GM10248 (cell line): ENCODE measurements around the gene LSM12.

Experiments used
- CTCF ChIA-PET: fragments of 300-600 bp; sonication (Branson Sonifier 250); formaldehyde crosslinking; extraction: SDS; loops from one replicate; lab custom pipeline; 2021; ENCODE audit warnings: antibody characterized with exemption; lab: Yijun Ruan, JAX
- POLR2A ChIA-PET: fragments of 350-650 bp; sonication (Branson Sonifier 250); formaldehyde crosslinking; extraction: SDS; loops from one replicate; lab custom pipeline; 2020; ENCODE audit warnings: antibody characterized with exemption; lab: Yijun Ruan, JAX
- DNase-seq: peaks from one replicate; pipeline ENCODE4 v3.0.0; 2012; ENCODE audit errors: extremely low spot score
- TF ChIP-seq, protein P1 (sequence below): IDR thresholded peaks from 2 replicates; pipeline ENCODE4 v1.5.1; 2012; ENCODE audit warnings: mild to moderate bottlenecking, low read depth; ENCODE audit errors: extremely low read depth, missing control alignments, control extremely low read depth

Gene LSM12

GRCh38 chr17:43995150-43995471 lies 71.4 kb downstream of the LSM12 start:
- TF ChIP-seq, protein P1, sequence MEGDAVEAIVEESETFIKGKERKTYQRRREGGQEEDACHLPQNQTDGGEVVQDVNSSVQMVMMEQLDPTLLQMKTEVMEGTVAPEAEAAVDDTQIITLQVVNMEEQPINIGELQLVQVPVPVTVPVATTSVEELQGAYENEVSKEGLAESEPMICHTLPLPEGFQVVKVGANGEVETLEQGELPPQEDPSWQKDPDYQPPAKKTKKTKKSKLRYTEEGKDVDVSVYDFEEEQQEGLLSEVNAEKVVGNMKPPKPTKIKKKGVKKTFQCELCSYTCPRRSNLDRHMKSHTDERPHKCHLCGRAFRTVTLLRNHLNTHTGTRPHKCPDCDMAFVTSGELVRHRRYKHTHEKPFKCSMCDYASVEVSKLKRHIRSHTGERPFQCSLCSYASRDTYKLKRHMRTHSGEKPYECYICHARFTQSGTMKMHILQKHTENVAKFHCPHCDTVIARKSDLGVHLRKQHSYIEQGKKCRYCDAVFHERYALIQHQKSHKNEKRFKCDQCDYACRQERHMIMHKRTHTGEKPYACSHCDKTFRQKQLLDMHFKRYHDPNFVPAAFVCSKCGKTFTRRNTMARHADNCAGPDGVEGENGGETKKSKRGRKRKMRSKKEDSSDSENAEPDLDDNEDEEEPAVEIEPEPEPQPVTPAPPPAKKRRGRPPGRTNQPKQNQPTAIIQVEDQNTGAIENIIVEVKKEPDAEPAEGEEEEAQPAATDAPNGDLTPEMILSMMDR, result no peak
- CTCF ChIA-PET, result interaction anchor here (1.0 to 8.9 kb wide), 8 partner anchors 11 to 116 kb away, joined by 3 to 67 read pairs (median 7); partner anchors contain the start of gene PPY
- POLR2A ChIA-PET, result no interaction called here
- no peak for DNase-seq

DNA sequence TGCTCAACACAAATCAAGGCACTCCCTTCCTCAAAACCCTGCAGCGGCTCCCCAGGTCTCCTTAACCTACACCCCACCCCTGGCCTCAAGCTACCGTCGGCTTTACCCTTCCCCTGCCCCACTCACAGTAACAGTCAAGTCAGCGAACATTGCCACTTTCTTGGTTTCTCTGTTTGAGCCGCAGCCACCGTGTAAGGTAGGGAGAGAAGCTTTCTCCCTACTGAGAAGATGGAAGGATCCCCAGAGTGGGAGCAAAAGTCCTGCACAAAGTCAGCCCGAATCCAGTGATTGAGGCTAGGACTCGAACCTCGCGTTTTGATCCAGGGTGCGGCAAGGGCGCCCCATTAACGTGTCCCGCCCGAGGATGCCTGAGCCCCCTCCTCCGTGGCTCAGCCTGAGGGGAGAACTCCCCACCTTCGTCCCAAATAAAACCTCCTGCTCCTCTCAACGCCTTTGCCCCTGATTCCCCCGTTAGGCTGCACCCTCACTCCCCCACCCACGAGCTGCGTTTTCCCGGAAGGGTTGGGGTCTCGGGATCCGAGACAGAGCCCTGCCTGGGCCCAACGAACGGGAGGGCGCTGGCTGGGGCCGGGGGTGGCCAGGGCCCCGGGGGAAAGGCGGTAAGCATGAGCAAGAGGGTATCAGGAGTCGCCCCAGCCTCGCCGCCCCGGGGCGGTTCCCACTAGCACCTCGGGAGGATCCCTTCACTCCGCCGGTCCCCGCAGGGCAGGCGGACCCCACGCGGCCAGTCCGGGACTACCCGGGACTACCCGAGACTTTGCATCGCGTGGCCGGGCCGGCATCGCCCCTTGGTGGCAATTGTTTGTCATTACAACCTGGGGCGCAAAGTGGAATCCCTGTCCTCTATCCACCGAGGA lies 72.0 kb downstream of the LSM12 start:
- TF ChIP-seq, protein P1, result peak; percentile 82
- POLR2A ChIA-PET, result no interaction called here
- CTCF ChIA-PET, result interaction anchor here (0.6 to 8.9 kb wide), 12 partner anchors 9 to 117 kb away, joined by 3 to 67 read pairs (median 7); partner anchors contain the start of gene PPY
- DNase-seq, result peak; percentile 76

DNA sequence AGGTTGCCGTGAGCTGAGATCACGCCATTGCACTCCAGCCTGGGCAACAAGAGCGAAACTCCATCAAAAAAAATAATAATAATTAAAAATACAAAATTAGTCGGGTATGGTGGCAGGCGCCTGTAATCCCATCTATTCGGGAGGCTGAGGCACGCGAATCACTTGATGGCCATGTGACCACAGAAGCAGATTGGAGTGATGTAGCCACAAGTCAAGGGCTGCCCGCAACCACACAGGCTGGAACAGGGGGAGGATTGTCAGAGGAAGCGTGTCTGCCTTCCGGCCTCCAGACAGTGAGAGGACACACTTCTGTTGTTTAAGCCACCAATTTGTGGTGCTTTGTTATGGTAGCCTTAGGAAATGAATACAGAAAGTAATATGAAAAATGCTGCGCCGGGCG lies 73.8 kb downstream of the LSM12 start:
- POLR2A ChIA-PET, result interaction anchor here (0.6 to 0.7 kb wide), 2 partner anchors 11 to 92 kb away, joined by 4 to 10 read pairs; no protein-coding TSS in a partner anchor
- DNase-seq, result no peak
- CTCF ChIA-PET, result interaction anchor here (0.9 to 8.9 kb wide), 6 partner anchors 10 to 82 kb away, joined by 3 to 67 read pairs (median 3); partner anchors contain the start of gene PPY
- TF ChIP-seq, protein P1, result no peak

DNA sequence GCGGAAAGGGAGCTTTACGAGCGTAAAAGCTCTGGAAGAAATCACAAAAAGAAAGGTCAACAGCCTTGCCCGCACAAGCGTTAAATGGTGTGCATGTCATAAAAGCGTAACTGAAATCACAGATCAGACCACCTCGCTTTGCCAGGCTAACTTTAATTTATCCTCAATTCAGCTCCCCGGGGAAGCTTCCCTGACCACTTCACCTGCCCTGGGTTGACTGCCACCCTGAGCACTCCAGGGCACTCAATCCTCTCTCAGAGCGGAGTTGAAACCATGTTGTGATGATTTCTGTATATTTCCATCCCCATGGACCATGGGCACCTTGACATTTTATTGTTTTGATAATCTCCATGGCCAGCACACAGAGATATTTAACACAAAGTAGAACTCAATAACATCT lies 78.2 kb downstream of the LSM12 start:
- ChIA-PET CTCF (interaction anchor here (1.1 to 2.0 kb wide), 3 partner anchors 8 to 110 kb away, joined by 3 to 7 read pairs (median 4); no protein-coding TSS in a partner anchor), POLR2A (no interaction called here)
- TF ChIP-seq, protein P1, result no peak
- DNase-seq, result no peak

- no peak for DNase-seq
- CTCF ChIA-PET, result interaction anchor here (0.9 to 2.0 kb wide), 4 partner anchors 9 to 109 kb away, joined by 3 to 7 read pairs (median 4); partner anchors contain the start of gene TMEM101
- POLR2A ChIA-PET, result no interaction called here
- TF ChIP-seq, protein P1, result no peak
These were observed 79.1 kb downstream of the LSM12 start for GRCh38 chr17:43987131-43988021.
